ENCODE data around the gene OPN1SW. TPM values are rescaled to one million over a fixed set of nuclear protein-coding genes. Genes with fewer than 3 reads are reported as not detected.

The OPN1SW gene
- total RNA-seq, 2 experiments from 2014 or later: not detected

- intact Hi-C loops (cut with DNase I, micrococcal nuclease): loop anchor here in 1 of 2 experiments (1.0 to 10.0 kb wide), 3 partner anchors 52 to 1085 kb away; partner anchors contain the start of genes ATP6V1F, CCDC136 and SND1
- peak within 1 kb of the TSS; percentile 97 for H3K4me3 ChIP-seq (ENCODE audit: low read length)
- Mint-ChIP-seq H3K27me3 (no peaks in the 10 kb centered on the region), H3K27ac (peak within 1 kb of the TSS; percentile 96), H3K4me3 (peak within 1 kb of the TSS; percentile 100), H3K9me3 (no peaks in the 10 kb centered on the region), H3K36me3 (ENCODE audit: low read depth) (peaks cover 17% of the 10 kb centered on the region), H3K4me1 (ENCODE audit: low read depth) (peaks cover 46% of the 10 kb centered on the region)
- H3K4me1 ChIP-seq (ENCODE audit: insufficient read depth, low read length): peaks cover 19% of the 10 kb centered on the region
- no peaks in the 10 kb centered on the region for H3K9me3 ChIP-seq (ENCODE audit: control insufficient read depth in 1 of 2, insufficient read depth in 1 of 2, low read length in 2 of 2)
- POLR2A ChIA-PET: interaction anchor here (0.6 to 2.6 kb wide), 13 partner anchors 9 to 396 kb away, joined by 3 to 23 read pairs (median 5); partner anchors contain the start of genes ATP6V1F, RBM28 and TNPO3
- ATAC-seq (ENCODE audit: poor library complexity): peak; percentile 91
- TF ChIP-seq CTCF (IDR thresholded peaks at IDR 0.05): no peak
- peak; percentile 87 to 97 (median 91) for DNase-seq
- CTCF ChIA-PET: interaction anchor here (1.3 to 1.7 kb wide), 3 partner anchors 144 to 352 kb away, joined by 3 to 4 read pairs (median 4); no protein-coding TSS in a partner anchor
- no peaks in the 10 kb centered on the region for H3K27me3 ChIP-seq (ENCODE audit: control insufficient read depth in 1 of 2, insufficient read depth in 2 of 2, low read length in 2 of 2)
- peak within 1 kb of the TSS; percentile 80 to 93 for H3K27ac ChIP-seq (ENCODE audit: low read depth in 1 of 2, low read length in 2 of 2)
- peaks cover 2% of the 10 kb centered on the region for H3K36me3 ChIP-seq (ENCODE audit: insufficient read depth, low read length)
Measured at GRCh38 chr7:128739048-128739962, 36.3 kb downstream of the OPN1SW start, which contains the start of gene CALU. Gene CALU (plus strand): TSS chr7:128739359. CDS start chr7:128748584, 9,225 bp downstream.

DNA sequence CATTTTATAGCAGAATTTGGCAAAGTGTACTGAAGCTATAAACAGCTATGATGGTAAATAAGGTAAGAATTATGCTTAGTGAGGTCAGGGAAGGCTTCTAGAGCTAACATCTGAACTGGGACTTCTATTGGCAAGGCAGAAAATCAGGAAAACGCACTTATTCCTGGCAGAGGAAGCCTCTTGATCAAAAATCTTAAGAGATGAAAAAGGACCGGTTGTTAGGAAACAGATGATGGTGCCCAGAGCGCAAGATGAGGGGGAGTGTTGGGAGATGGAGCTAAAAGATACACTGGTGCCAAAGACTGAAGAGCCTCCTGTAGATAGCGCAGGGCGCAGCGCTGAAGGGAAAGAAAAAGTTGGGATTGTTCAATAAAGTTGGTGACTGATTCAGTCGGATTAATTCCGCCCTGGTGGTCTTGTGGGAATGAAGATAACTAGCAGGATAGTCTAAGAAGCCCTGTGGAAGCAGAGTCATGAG is 37.0 kb downstream of the OPN1SW start:
- Histone ChIP-seq H3K4me3 (ENCODE audit: low read length) (peak overlapping the region; percentile 97), H3K9me3 (ENCODE audit: control insufficient read depth in 1 of 2, insufficient read depth in 1 of 2, low read length in 2 of 2) (no peaks in the 10 kb centered on the region), H3K36me3 (ENCODE audit: insufficient read depth, low read length) (no peaks in the 10 kb centered on the region), H3K4me1 (ENCODE audit: insufficient read depth, low read length) (peaks cover 19% of the 10 kb centered on the region), H3K27me3 (ENCODE audit: control insufficient read depth in 1 of 2, insufficient read depth in 2 of 2, low read length in 2 of 2) (no peaks in the 10 kb centered on the region), H3K27ac (ENCODE audit: low read depth in 1 of 2, low read length in 2 of 2) (peak overlapping the region; percentile 76 to 80)
- no peak for TF ChIP-seq CTCF (IDR thresholded peaks at IDR 0.05)
- ChIA-PET POLR2A (interaction anchor here (0.6 to 2.6 kb wide), 9 partner anchors 9 to 395 kb away, joined by 3 to 23 read pairs (median 4); partner anchors contain the start of genes ATP6V1F, RBM28 and TNPO3), CTCF (interaction anchor here (1.0 to 1.7 kb wide), 3 partner anchors 20 to 353 kb away, joined by 3 to 4 read pairs (median 3); no protein-coding TSS in a partner anchor)
- Mint-ChIP-seq H3K27me3 (no peaks in the 10 kb centered on the region), H3K4me1 (ENCODE audit: low read depth) (peaks cover 42% of the 10 kb centered on the region), H3K9me3 (no peaks in the 10 kb centered on the region), H3K36me3 (ENCODE audit: low read depth) (peaks cover 15% of the 10 kb centered on the region), H3K27ac (peak overlapping the region; percentile 96), H3K4me3 (peak overlapping the region; percentile 100)
- intact Hi-C loops (cut with DNase I, micrococcal nuclease): loop anchor here in 1 of 2 experiments (1.0 to 10.0 kb wide), 3 partner anchors 53 to 1084 kb away; partner anchors contain the start of genes ATP6V1F, CCDC136 and SND1
- ATAC-seq (ENCODE audit: poor library complexity) (no peak), DNase-seq (peak in 1 of 14 experiments; percentile 1)

- H3K4me3 Mint-ChIP-seq: peak overlapping the region; percentile 100
- ChIA-PET CTCF (interaction anchor here (1.0 to 1.7 kb wide), 3 partner anchors 19 to 353 kb away, joined by 3 to 4 read pairs (median 3); no protein-coding TSS in a partner anchor), POLR2A (interaction anchor here (0.6 to 2.6 kb wide), 8 partner anchors 10 to 394 kb away, joined by 3 to 23 read pairs (median 6); partner anchors contain the start of genes ATP6V1F, RBM28 and TNPO3)
- Histone ChIP-seq H3K27me3 (ENCODE audit: control insufficient read depth in 1 of 2, insufficient read depth in 2 of 2, low read length in 2 of 2) (no peaks in the 10 kb centered on the region), H3K27ac (ENCODE audit: low read depth in 1 of 2, low read length in 2 of 2) (no peak overlapping the region), H3K36me3 (ENCODE audit: insufficient read depth, low read length) (no peaks in the 10 kb centered on the region), H3K9me3 (ENCODE audit: control insufficient read depth in 1 of 2, insufficient read depth in 1 of 2, low read length in 2 of 2) (no peaks in the 10 kb centered on the region), H3K4me3 (ENCODE audit: low read length) (no peak overlapping the region), H3K4me1 (ENCODE audit: insufficient read depth, low read length) (peaks cover 19% of the 10 kb centered on the region)
- H3K9me3 Mint-ChIP-seq: no peaks in the 10 kb centered on the region
- peaks cover 15% of the 10 kb centered on the region for H3K36me3 Mint-ChIP-seq (ENCODE audit: low read depth)
- no peak for DNase-seq
- ATAC-seq (ENCODE audit: poor library complexity): no peak
- intact Hi-C loops (cut with DNase I, micrococcal nuclease): loop anchor here in 1 of 2 experiments (5.0 to 10.0 kb wide), 2 partner anchors 124 to 1083 kb away; partner anchors contain the start of genes ATP6V1F and SND1
- peak overlapping the region; percentile 96 for H3K27ac Mint-ChIP-seq
- H3K4me1 Mint-ChIP-seq (ENCODE audit: low read depth): peaks cover 42% of the 10 kb centered on the region
- no peaks in the 10 kb centered on the region for H3K27me3 Mint-ChIP-seq
- no peak for TF ChIP-seq CTCF (IDR thresholded peaks at IDR 0.05)
Measured at GRCh38 chr7:128737867-128738385, 37.7 kb downstream of the OPN1SW start.

Measured in CD4-positive, alpha-beta T cell (primary cell).